K562 (cell line): Measurements from ENCODE around the gene ZCCHC24. TPM values are rescaled to one million over a fixed set of nuclear protein-coding genes. Genes with fewer than 3 reads are reported as not detected.

ENCODE experiments used
- ATAC-seq: fragments of 200-7000 bp; cut with Tn5 transposase; 3 replicates; pipeline ENCODE4 v1.9.1; 2020; ENCODE audit warnings: moderate library complexity
- BruUV-seq: library from RNA; stranded (reverse); fragments of 400-500 nt; replicated peaks from 2 replicates; lab custom pipeline; 2021; lab: Mats Ljungman, UMichigan
- CTCF ChIA-PET: fragments of 300-600 bp; formaldehyde crosslinking; extraction: SDS; loops from one replicate; lab custom pipeline; 2021; ENCODE audit warnings: low intra/inter-chr PET ratio; lab: Yijun Ruan, JAX
- POLR2A ChIA-PET: fragments of 300-600, 350-650 bp; sonication (Branson Sonifier 250); formaldehyde crosslinking; extraction: SDS; loops from one replicate; lab custom pipeline; 2021; ENCODE audit warnings: antibody characterized with exemption, inconsistent platforms; lab: Yijun Ruan, JAX
- DNase-seq, 4 experiments: peaks; one replicate each; pipeline versions ENCODE4 v3.0.0 to v3.0.0-alpha.2; 2011 to 2018; ENCODE audit warnings: low spot score in 3 of 4, mixed read lengths in 3 of 4; ENCODE audit errors: extremely low read depth in 1 of 4
- FAIRE-seq: peaks from 2 replicates; lab custom pipeline; 2011; peaks lifted over from hg19 to GRCh38; lab: Jason Lieb, UNC
- H2AFZ ChIP-seq: 2 replicates; pipeline ENCODE4 v1.6.0; 2011; ENCODE audit warnings: low read depth, low read length, control low read depth, inconsistent platforms
- H3K27ac ChIP-seq: fragments of 200-600 bp; 3 replicates; pipeline ENCODE4 v1.8.0; 2011; ENCODE audit warnings: low read depth, mild to moderate bottlenecking, control low read depth, inconsistent platforms, low read length, moderate library complexity, mixed read lengths; ENCODE audit errors: extremely low read depth
- H3K27me3 ChIP-seq, 2 experiments: fragments of 300-600 bp in 1 of 2; 2 replicates in 1 of 2; 3 replicates in 1 of 2; pipeline versions ENCODE4 v1.6.0 to v1.8.0; 2011; ENCODE audit warnings: inconsistent platforms in 2 of 2, low read length in 2 of 2, mild to moderate bottlenecking in 1 of 2, mixed read lengths in 1 of 2, moderate library complexity in 1 of 2; ENCODE audit not compliant: control insufficient read depth in 2 of 2, insufficient read depth in 2 of 2
- H3K36me3 ChIP-seq: fragments of 300-600 bp; 3 replicates; pipeline ENCODE4 v1.8.0; 2011; ENCODE audit warnings: mild to moderate bottlenecking, low read length, inconsistent platforms; ENCODE audit not compliant: control insufficient read depth, insufficient read depth
- H3K4me1 ChIP-seq, 2 experiments: fragments of 200-600 bp in 1 of 2; replicated peaks in 1 of 2; 2 replicates in 1 of 2; 3 replicates in 1 of 2; pipeline versions ENCODE4 v1.5.1 to v1.8.0; 2011; ENCODE audit warnings: inconsistent platforms in 2 of 2, low read length in 2 of 2, mild to moderate bottlenecking in 1 of 2, mixed read lengths in 1 of 2, moderate library complexity in 1 of 2; ENCODE audit not compliant: control insufficient read depth in 2 of 2, insufficient read depth in 2 of 2
- H3K4me2 ChIP-seq: 2 replicates; pipeline ENCODE4 v1.6.1; 2011; ENCODE audit warnings: low read length, control low read depth, inconsistent platforms, mixed read lengths; ENCODE audit not compliant: insufficient read depth
- H3K4me3 ChIP-seq: fragments of 200-600 bp; sonication (generic), shearing (Covaris generic); 2 replicates; pipeline ENCODE4 v1.5.1; 2016; ENCODE audit warnings: control low read depth, inconsistent platforms
- H3K79me2 ChIP-seq: fragments of 200-600 bp; 3 replicates; pipeline ENCODE4 v1.8.0; 2011; ENCODE audit warnings: low read length, inconsistent platforms; ENCODE audit not compliant: control insufficient read depth, insufficient read depth
- H3K9ac ChIP-seq, 2 experiments: 2 replicates each; pipeline versions ENCODE4 v1.6.0 to v1.6.1; 2011; ENCODE audit warnings: low read depth in 2 of 2, low read length in 2 of 2, control low read depth in 1 of 2, inconsistent platforms in 1 of 2, mild to moderate bottlenecking in 1 of 2, mixed read lengths in 1 of 2; ENCODE audit not compliant: insufficient read depth in 1 of 2
- H3K9me1 ChIP-seq: one replicate; pipeline ENCODE4 v1.6.0; 2011; ENCODE audit warnings: inconsistent platforms, mild to moderate bottlenecking, low read length, moderate library complexity; ENCODE audit not compliant: control insufficient read depth, insufficient read depth
- H3K9me3 ChIP-seq: replicated peaks from 2 replicates; pipeline ENCODE4 v1.5.1; 2011; ENCODE audit warnings: low read depth, low read length, inconsistent platforms; ENCODE audit not compliant: control insufficient read depth, insufficient read depth
- H4K20me1 ChIP-seq: replicated peaks from 2 replicates; pipeline ENCODE4 v1.6.1; 2011; ENCODE audit warnings: low read length, inconsistent platforms, mixed read lengths; ENCODE audit not compliant: control insufficient read depth, insufficient read depth
- RBM25 ChIP-seq: fragments of 200-400 bp; formaldehyde crosslinking; IDR thresholded peaks from 2 replicates; pipeline ENCODE4 v1.6.1; 2018; ENCODE audit warnings: low read length, low read depth, moderate library complexity; ENCODE audit not compliant: severe bottlenecking
- ZNF134 ChIP-seq: fragments of 250-450 bp; sonication (Bioruptor Pico); conservative IDR thresholded peaks from 2 replicates; pipeline ENCODE4 v1.4.0; 2020
- ZNF324 ChIP-seq: fragments of 250-450 bp; sonication (Bioruptor Pico); IDR thresholded peaks from 2 replicates; pipeline ENCODE4 v1.4.0; 2020; ENCODE audit warnings: mild to moderate bottlenecking
- WGBS: fragments of 100-300 bp; shearing (Covaris generic); methylation state at CpG from one replicate; pipeline ENCODE4 v1.1.6; 2016; ENCODE audit warnings: low coverage, mixed read lengths; ENCODE audit not compliant: insufficient coverage; ENCODE audit errors: missing lambda C conversion rate; 5-methylcytosine and 5-hydroxymethylcytosine counted together
- in situ Hi-C: fragments of 300-500 bp; cut with MboI; formaldehyde crosslinking; loops from 4 replicates; pipeline ENCODE4 v1.15.0; 2018; ENCODE audit warnings: inconsistent platforms, mixed read lengths
- intact Hi-C: fragments of 100-400 bp; cut with micrococcal nuclease; formaldehyde crosslinking; loops from 2 replicates; pipeline ENCODE4 v1.14.2; 2022
- polyA plus RNA-seq, 8 experiments: library from polyadenylated mRNA; depleted of rRNA in 4 of 8; stranded (reverse) in 5 of 8; unstranded in 3 of 8; fragments of >200 nt; fragmentation: Nextera tagmentation in 2 of 8; fragmentation: Illumina TruSeq in 1 of 8; extraction: Ambion mirVana in 2 of 8; extraction: Trizol in 1 of 8; gene quantifications; 2 replicates each; pipeline versions ENCODE4 v1.2.1 to v1.2.3, GENCODE V29; 2011 to 2014; ENCODE audit warnings: inconsistent platforms in 1 of 8, missing spikeins in 1 of 8
- total RNA-seq, 7 experiments: library from RNA; depleted of rRNA in 6 of 7; stranded (reverse); fragments of >200 nt in 6 of 7; fragmentation: Illumina TruSeq in 2 of 7; extraction: Trizol in 2 of 7; gene quantifications; 2 replicates each; pipeline versions ENCODE4 v1.2.1 to v1.2.3, GENCODE V29; 2011 to 2021; ENCODE audit warnings: low replicate concordance in 1 of 7

ZCCHC24 gene
- total and polyA plus RNA-seq, 9 of the 15 experiments (the other 6 are each of a cell fraction or from before 2014, with no cell fraction given), result 0.84 to 11.0 (median 4.6) TPM

GRCh38 chr10:79360499-79361342 lies 84.7 kb downstream of the ZCCHC24 start:
- no peaks in the 10 kb centered on the region; the same call in 1 of the 2 replicates for H4K20me1 ChIP-seq
- ChIA-PET CTCF (no interaction called here), POLR2A (interaction anchor here (0.6 to 3.6 kb wide), 3 partner anchors 13 to 464 kb away, joined by 3 to 16 read pairs (median 6); no protein-coding TSS in a partner anchor)
- H3K9me3 ChIP-seq, result no peaks in the 10 kb centered on the region
- no peaks in the 10 kb centered on the region for H3K79me2 ChIP-seq
- DNase-seq, result peak in 1 of 4 experiments; percentile 21
- in situ Hi-C loops (no loop called here), intact Hi-C loops (no loop called here)
- ATAC-seq, result peak; percentile 34; the same call in 2 of the 3 replicates
- peak; percentile 98 for TF ChIP-seq ZNF134
- peak; percentile 85 for TF ChIP-seq RBM25
- no peak for TF ChIP-seq ZNF324 (CRISPR knock-in tag)
- no peak for FAIRE-seq
- H3K4me1 ChIP-seq, result no peaks in the 10 kb centered on the region
- H3K4me3 ChIP-seq, result no peak overlapping the region
- H3K36me3 ChIP-seq, result peaks cover 2% of the 10 kb centered on the region; the same call in 2 of the 3 replicates
- WGBS, result 62% methylated on average over 5 of the region's 5 CpGs
- no peak overlapping the region for H3K4me2 ChIP-seq
- no TSS peak for BruUV-seq
- no peak overlapping the region for H2AFZ ChIP-seq
- H3K27ac ChIP-seq, result no peak overlapping the region
- no peak overlapping the region for H3K9ac ChIP-seq
- H3K9me1 ChIP-seq, result no peaks in the 10 kb centered on the region
- H3K27me3 ChIP-seq, result 0 out of 5 replicates have a peak, but pooled peaks cover 0 to 2% of the 10 kb centered on the region in 2 experiments
